H1 (cell line): Measurements from ENCODE around the gene PIP5K1B. TPM values are rescaled to one million over a fixed set of nuclear protein-coding genes. Genes with fewer than 3 reads are reported as not detected.

Experiments
- CTCF ChIA-PET: fragments of 300-600 bp; sonication (Branson Sonifier 250); formaldehyde crosslinking; loops from one replicate; lab custom pipeline; 2021; ENCODE audit not compliant: partially characterized antibody; lab: Charles Lee
- POLR2A ChIA-PET: fragments of 300-600 bp; sonication (Branson Sonifier 250); formaldehyde crosslinking; loops from one replicate; lab custom pipeline; 2021; ENCODE audit warnings: inconsistent platforms; ENCODE audit not compliant: partially characterized antibody; lab: Charles Lee
- DNase-seq, 2 experiments: peaks; one replicate each; pipeline versions ENCODE4 v3.0.0 to v3.0.0-alpha.2; 2010 to 2022; ENCODE audit warnings: low spot score in 2 of 2, low read depth in 1 of 2, mixed read lengths in 1 of 2
- FAIRE-seq: peaks from 2 replicates; lab custom pipeline; 2011; peaks lifted over from hg19 to GRCh38; lab: Jason Lieb, UNC
- H2AFZ ChIP-seq: 2 replicates; pipeline ENCODE4 v1.8.1; 2012; ENCODE audit warnings: low read length, inconsistent platforms
- H2AK5ac ChIP-seq: 2 replicates; pipeline ENCODE4 v1.6.1; 2013; ENCODE audit warnings: low read depth, low read length
- H2BK120ac ChIP-seq: replicated peaks from 2 replicates; pipeline ENCODE3; 2013; ENCODE audit warnings: low read depth, low read length, inconsistent platforms
- H2BK12ac ChIP-seq: 2 replicates; pipeline ENCODE4 v1.6.1; 2013; ENCODE audit warnings: low read depth, low read length
- H2BK15ac ChIP-seq: 2 replicates; pipeline ENCODE4 v1.6.1; 2013; ENCODE audit warnings: low read length
- H2BK20ac ChIP-seq: 2 replicates; pipeline ENCODE4 v1.6.1; 2013; ENCODE audit warnings: low read length
- H2BK5ac ChIP-seq: 2 replicates; pipeline ENCODE4 v1.6.1; 2013; ENCODE audit warnings: low read depth, low read length
- H3K14ac ChIP-seq: 2 replicates; pipeline ENCODE4 v1.6.1; 2013; ENCODE audit warnings: inconsistent platforms; ENCODE audit not compliant: insufficient read length
- H3K18ac ChIP-seq: 2 replicates; pipeline ENCODE4 v1.6.1; 2013; ENCODE audit warnings: low read length; ENCODE audit errors: extremely low read depth
- H3K23ac ChIP-seq: 2 replicates; pipeline ENCODE4 v1.6.1; 2013; ENCODE audit warnings: inconsistent platforms; ENCODE audit not compliant: insufficient read length
- H3K23me2 ChIP-seq: 2 replicates; pipeline ENCODE4 v1.6.1; 2013; ENCODE audit warnings: low read depth, low read length
- H3K27ac ChIP-seq: 2 replicates; pipeline ENCODE4 v1.6.1; 2011; ENCODE audit warnings: low read depth, low read length, inconsistent platforms
- H3K27me3 ChIP-seq, 4 experiments: replicated peaks in 1 of 4; 1 replicate in 1 of 4; 2 replicates in 3 of 4; pipeline versions ENCODE4 v1.6.1 to v1.8.1; 2011 to 2013; ENCODE audit warnings: low read length in 3 of 4, mild to moderate bottlenecking in 3 of 4, inconsistent platforms in 2 of 4, mixed read lengths in 2 of 4, moderate library complexity in 1 of 4; ENCODE audit not compliant: control insufficient read depth in 3 of 4, insufficient read depth in 3 of 4; ENCODE audit errors: extremely low read depth in 1 of 4
- H3K36me3 ChIP-seq, 4 experiments: 2 replicates each; pipeline versions ENCODE4 v1.6.1 to v1.8.1; 2011 to 2013; ENCODE audit warnings: mild to moderate bottlenecking in 4 of 4, low read length in 3 of 4, moderate library complexity in 2 of 4, control low read depth in 1 of 4, inconsistent platforms in 1 of 4; ENCODE audit not compliant: insufficient read depth in 4 of 4, control insufficient read depth in 2 of 4
- H3K4ac ChIP-seq: replicated peaks from 2 replicates; pipeline ENCODE3; 2013; ENCODE audit warnings: low read length, low read depth, mixed read lengths, inconsistent platforms; ENCODE audit not compliant: insufficient read length
- H3K4me1 ChIP-seq, 4 experiments: replicated peaks in 1 of 4; 1 replicate in 1 of 4; 2 replicates in 3 of 4; pipeline versions ENCODE4 v1.6.1 to v1.8.1; 2011 to 2013; ENCODE audit warnings: low read length in 3 of 4, inconsistent platforms in 2 of 4, mixed read lengths in 1 of 4; ENCODE audit not compliant: insufficient read depth in 4 of 4, control insufficient read depth in 3 of 4
- H3K4me2 ChIP-seq, 2 experiments: 2 replicates each; pipeline versions ENCODE4 v1.6.1 to v1.8.1; 2011 to 2013; ENCODE audit warnings: low read depth in 2 of 2, low read length in 2 of 2, control low read depth in 1 of 2, inconsistent platforms in 1 of 2, mild to moderate bottlenecking in 1 of 2; ENCODE audit not compliant: insufficient read depth in 1 of 2
- H3K4me3 ChIP-seq, 4 experiments: fragments of 200-600, 300-600 bp in 1 of 4; sonication (generic), shearing (Covaris generic), sonication (Bioruptor Twin) in 1 of 4; 2 replicates each; pipeline versions ENCODE4 v1.5.1 to v1.8.1; 2011 to 2016; ENCODE audit warnings: low read length in 4 of 4, low read depth in 3 of 4, control low read depth in 2 of 4, inconsistent platforms in 2 of 4, mild to moderate bottlenecking in 2 of 4, mixed read lengths in 1 of 4, moderate library complexity in 1 of 4; ENCODE audit not compliant: insufficient read depth in 2 of 4; ENCODE audit errors: extremely low read depth in 1 of 4
- H3K56ac ChIP-seq: replicated peaks from 2 replicates; pipeline ENCODE3; 2013; ENCODE audit warnings: low read depth, mild to moderate bottlenecking, mixed read lengths, low read length, inconsistent platforms; ENCODE audit not compliant: insufficient read length
- H3K79me1 ChIP-seq: 2 replicates; pipeline ENCODE4 v1.6.1; 2013; ENCODE audit warnings: low read depth, low read length, control low read depth
- H3K79me2 ChIP-seq, 2 experiments: 2 replicates each; pipeline versions ENCODE4 v1.6.1 to v1.8.1; 2012 to 2013; ENCODE audit warnings: low read length in 2 of 2, mild to moderate bottlenecking in 2 of 2, inconsistent platforms in 1 of 2; ENCODE audit not compliant: insufficient read depth in 2 of 2, control insufficient read depth in 1 of 2
- H3K9ac ChIP-seq, 4 experiments: replicated peaks in 1 of 4; 1 replicate in 1 of 4; 2 replicates in 3 of 4; pipeline versions ENCODE4 v1.6.1 to v1.8.1; 2011 to 2013; ENCODE audit warnings: low read depth in 3 of 4, low read length in 3 of 4, control low read depth in 2 of 4, mild to moderate bottlenecking in 2 of 4, moderate library complexity in 2 of 4, inconsistent platforms in 1 of 4; ENCODE audit errors: extremely low read depth in 1 of 4
- H3K9me3 ChIP-seq, 2 experiments: 2 replicates each; pipeline versions ENCODE4 v1.6.1 to v1.8.1; 2012 to 2013; ENCODE audit warnings: mild to moderate bottlenecking in 2 of 2, moderate library complexity in 2 of 2, control low read depth in 1 of 2, inconsistent platforms in 1 of 2, low read depth in 1 of 2, low read length in 1 of 2, mixed read lengths in 1 of 2; ENCODE audit not compliant: insufficient read depth in 2 of 2
- H4K20me1 ChIP-seq, 2 experiments: replicated peaks in 1 of 2; 2 replicates each; pipeline versions ENCODE3 to v1.8.1; 2011 to 2013; ENCODE audit warnings: inconsistent platforms in 2 of 2, low read length in 2 of 2, mild to moderate bottlenecking in 1 of 2; ENCODE audit not compliant: insufficient read depth in 2 of 2, control insufficient read depth in 1 of 2
- H4K5ac ChIP-seq: 2 replicates; pipeline ENCODE4 v1.6.1; 2013; ENCODE audit warnings: low read length, low read depth, mixed read lengths, inconsistent platforms; ENCODE audit not compliant: insufficient read length
- H4K8ac ChIP-seq: 2 replicates; pipeline ENCODE4 v1.8.0; 2013; ENCODE audit warnings: mild to moderate bottlenecking, moderate library complexity, low read length, inconsistent platforms; ENCODE audit not compliant: insufficient read depth; ENCODE audit errors: extremely low read depth
- H4K91ac ChIP-seq: replicated peaks from 2 replicates; pipeline ENCODE3; 2013; ENCODE audit warnings: low read length, mixed read lengths, inconsistent platforms; ENCODE audit not compliant: insufficient read length
- CBX5 ChIP-seq: fragments of 300-800, 300-1000 bp; sonication (generic); IDR thresholded peaks from 2 replicates; pipeline ENCODE4 v1.7.1; 2016; ENCODE audit warnings: antibody characterized with exemption, low read length, low read depth
- EZH2 ChIP-seq: fragments of 200-600 bp; sonication (generic); IDR thresholded peaks from 2 replicates; pipeline ENCODE4 v1.7.1; 2012; ENCODE audit warnings: low read depth, mild to moderate bottlenecking, moderate library complexity, low read length, inconsistent platforms; ENCODE audit not compliant: severe bottlenecking
- GABPA ChIP-seq: IDR thresholded peaks from 2 replicates; pipeline ENCODE4 v1.6.1; 2011; ENCODE audit warnings: mild to moderate bottlenecking, low read length, moderate library complexity, borderline replicate concordance; ENCODE audit not compliant: insufficient read depth
- POU5F1 ChIP-seq: IDR thresholded peaks from 2 replicates; pipeline ENCODE4 v1.6.1; 2011; ENCODE audit warnings: low read depth, mild to moderate bottlenecking, low read length, moderate library complexity
- WGBS, 2 experiments: shearing (Covaris generic) in 1 of 2; methylation state at CpG; one replicate each; pipeline versions ENCODE4 v1.1.6 to v1.1.7; 2013 to 2015; ENCODE audit warnings: low lambda C conversion rate in 2 of 2, mixed read lengths in 2 of 2, inconsistent platforms in 1 of 2, low coverage in 1 of 2, missing lambda C conversion rate in 1 of 2; ENCODE audit not compliant: insufficient replicate concordance in 2 of 2, insufficient coverage in 1 of 2, insufficient read length in 1 of 2; ENCODE audit errors: extremely low coverage in 1 of 2, missing lambda C conversion rate in 1 of 2; 5-methylcytosine and 5-hydroxymethylcytosine counted together
- polyA plus RNA-seq, 7 experiments: library from polyadenylated mRNA; depleted of rRNA in 3 of 7; stranded (reverse) in 5 of 7; unstranded in 2 of 7; fragments of >200 nt in 5 of 7; fragments of 200-250 nt in 2 of 7; gene quantifications; 1 replicate in 5 of 7; 2 replicates in 1 of 7; 4 replicates in 1 of 7; pipeline versions ENCODE4 v1.2.1 to v1.2.3, GENCODE V29; 2011 to 2013; ENCODE audit warnings: missing spikeins in 2 of 7, mixed read lengths in 2 of 7
- total RNA-seq: library from RNA; stranded (reverse); fragmentation: NEBNext Ultra II Directional; extraction: Animal tissue kit (Norgen Biotek cat#: 25700); gene quantifications from 2 replicates; pipeline ENCODE4 v1.2.1, GENCODE V29; 2021

The PIP5K1B gene
- total and polyA plus RNA-seq, 2 of the 8 experiments (the other 6 are each of a cell fraction or from before 2014, with no cell fraction given), result 4.7 to 7.7 TPM

GRCh38 chr9:68725070-68725469 is 20.0 kb downstream of the PIP5K1B start:
- no peak overlapping the region for H2BK12ac ChIP-seq
- WGBS, 2 experiments, result 92% methylated on average over 3 of the region's 3 CpGs; no CpG with 5 or more reads in 1 of the 2 experiments
- no peak overlapping the region for H3K23ac ChIP-seq
- H4K91ac ChIP-seq, result no peak overlapping the region
- H3K4me1 ChIP-seq, result no peaks in the 10 kb centered on the region
- POLR2A ChIA-PET, result no interaction called here
- no peak overlapping the region for H2BK20ac ChIP-seq
- H3K18ac ChIP-seq, result no peak overlapping the region
- no peaks in the 10 kb centered on the region for H4K20me1 ChIP-seq
- no peak overlapping the region for H2AK5ac ChIP-seq
- H4K8ac ChIP-seq, result no peak overlapping the region
- no peak overlapping the region for H3K4me2 ChIP-seq
- no peak overlapping the region for H3K56ac ChIP-seq
- H2AFZ ChIP-seq, result no peak overlapping the region
- no peak overlapping the region for H3K9ac ChIP-seq
- no peak overlapping the region for H4K5ac ChIP-seq
- CTCF ChIA-PET, result no interaction called here
- no peaks in the 10 kb centered on the region for H3K23me2 ChIP-seq
- H3K79me2 ChIP-seq, result peaks cover 0 to 12% of the 10 kb centered on the region in 2 experiments; a peak in 1 of 4 replicates
- no peak overlapping the region for H3K14ac ChIP-seq
- H3K79me1 ChIP-seq, result no peaks in the 10 kb centered on the region; the same call in 1 of the 2 replicates
- no peak overlapping the region for H3K27ac ChIP-seq
- no peak overlapping the region for H3K4me3 ChIP-seq
- FAIRE-seq (no peak), DNase-seq (no peak)
- H3K9me3 ChIP-seq, result no peaks in the 10 kb centered on the region
- H2BK5ac ChIP-seq, result no peak overlapping the region
- no peak overlapping the region for H3K4ac ChIP-seq
- H2BK120ac ChIP-seq, result no peak overlapping the region
- H2BK15ac ChIP-seq, result no peak overlapping the region
- no peaks in the 10 kb centered on the region for H3K36me3 ChIP-seq
- no peaks in the 10 kb centered on the region for H3K27me3 ChIP-seq
- TF ChIP-seq POU5F1, result no peak
- no peak for TF ChIP-seq EZH2
- TF ChIP-seq GABPA, result no peak
- no peak for TF ChIP-seq CBX5
